K562 (cell line): ENCODE data around the gene C1orf116. TPM values are rescaled to one million over a fixed set of nuclear protein-coding genes. Genes with fewer than 3 reads are reported as not detected.

Source experiments
- AFF1 ChIP-seq, 2 experiments: fragments of 450-650 bp; IDR thresholded peaks; 2 replicates each; pipeline ENCODE4 v1.6.1; 2018; ENCODE audit warnings: mild to moderate bottlenecking in 2 of 2, low read depth in 1 of 2; ENCODE audit not compliant: partially characterized antibody in 2 of 2
- ATF1 ChIP-seq, 2 experiments: fragments of 450-650 bp in 1 of 2; IDR thresholded peaks; 2 replicates each; pipeline ENCODE4 v1.6.1; 2016; ENCODE audit warnings: missing compliant biosample characterization in 1 of 2, missing genetic modification characterization in 1 of 2
- BRCA1 ChIP-seq, 2 experiments: fragments of 450-650 bp in 1 of 2; sonication (generic) in 1 of 2; formaldehyde crosslinking in 1 of 2; IDR thresholded peaks; 2 replicates each; pipeline versions ENCODE4 v1.5.0 to v1.6.1; 2017 to 2020; ENCODE audit warnings: mild to moderate bottlenecking in 1 of 2, missing genetic modification reagents in 1 of 2
- CHD2 ChIP-seq: IDR thresholded peaks from 2 replicates; pipeline ENCODE4 v1.6.1; 2011; ENCODE audit warnings: low read depth, low read length
- TEAD4 ChIP-seq, 2 experiments: sonication (generic) in 1 of 2; formaldehyde crosslinking in 1 of 2; IDR thresholded peaks; 2 replicates each; pipeline versions ENCODE4 v1.6.1 to v1.8.0; 2012 to 2022; ENCODE audit warnings: borderline replicate concordance in 1 of 2, inconsistent platforms in 1 of 2, low read length in 1 of 2, mild to moderate bottlenecking in 1 of 2, missing genetic modification reagents in 1 of 2
- ZBTB33 ChIP-seq: sonication (generic); formaldehyde crosslinking; IDR thresholded peaks from 2 replicates; pipeline ENCODE4 v1.8.1; 2023; ENCODE audit warnings: mild to moderate bottlenecking, missing genetic modification reagents
- ZNF263 ChIP-seq: sonication (generic); formaldehyde crosslinking; IDR thresholded peaks from 2 replicates; pipeline ENCODE4 v1.8.0; 2022; ENCODE audit warnings: mild to moderate bottlenecking, missing genetic modification reagents, borderline replicate concordance
- polyA plus RNA-seq, 8 experiments: library from polyadenylated mRNA; depleted of rRNA in 4 of 8; stranded (reverse) in 5 of 8; unstranded in 3 of 8; fragments of >200 nt; fragmentation: Nextera tagmentation in 2 of 8; fragmentation: Illumina TruSeq in 1 of 8; extraction: Ambion mirVana in 2 of 8; extraction: Trizol in 1 of 8; gene quantifications; 2 replicates each; pipeline versions ENCODE4 v1.2.1 to v1.2.3, GENCODE V29; 2011 to 2014; ENCODE audit warnings: inconsistent platforms in 1 of 8, missing spikeins in 1 of 8
- total RNA-seq, 7 experiments: library from RNA; depleted of rRNA in 6 of 7; stranded (reverse); fragments of >200 nt in 6 of 7; fragmentation: Illumina TruSeq in 2 of 7; extraction: Trizol in 2 of 7; gene quantifications; 2 replicates each; pipeline versions ENCODE4 v1.2.1 to v1.2.3, GENCODE V29; 2011 to 2021; ENCODE audit warnings: low replicate concordance in 1 of 7
- TF ChIP-seq, protein P1 (sequence below), 2 experiments: fragments of 150-350 bp in 1 of 2; IDR thresholded peaks; 2 replicates each; pipeline ENCODE4 v1.6.1; 2012 to 2016; ENCODE audit warnings: low read depth in 2 of 2, low read length in 2 of 2, mild to moderate bottlenecking in 1 of 2, moderate library complexity in 1 of 2

The C1orf116 gene
- total and polyA plus RNA-seq, 9 of the 15 experiments (the other 6 are each of a cell fraction or from before 2014, with no cell fraction given) = 0.62 to 3.0 (median 0.95) TPM

DNA sequence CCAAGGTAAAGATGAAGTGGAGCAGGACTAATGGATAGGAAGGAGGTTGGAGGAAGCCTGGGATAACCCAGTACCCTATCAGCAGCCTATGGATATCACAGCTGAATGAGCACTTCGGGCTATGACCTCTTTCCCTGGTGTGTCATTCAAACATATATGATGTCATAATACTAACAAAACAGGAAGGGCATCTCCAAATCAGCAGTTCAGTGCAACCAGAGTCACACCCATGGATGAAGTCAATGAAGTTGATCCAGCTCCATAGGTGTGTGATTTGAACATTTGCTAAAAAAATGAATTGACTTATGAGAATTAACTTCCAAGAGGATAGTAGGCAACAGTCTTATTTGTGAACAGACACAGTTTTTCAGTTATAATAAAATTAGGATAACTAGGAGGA is 1.7 kb upstream of the C1orf116 start (continued):
- no peak for TF ChIP-seq AFF1 (IDR thresholded peaks at IDR 0.05; ENCODE audit: low read depth in 1 of 2, partially characterized antibody in 2 of 2)
- TF ChIP-seq ATF1 (CRISPR knock-in tag; IDR thresholded peaks at IDR 0.05) = no peak
- TF ChIP-seq ATF1 (tag; IDR thresholded peaks at IDR 0.05) = peak; percentile 86
- TF ChIP-seq TEAD4 (IDR thresholded peaks at IDR 0.05; ENCODE audit: low read length) = no peak
- TF ChIP-seq TEAD4 (CRISPR knock-in tag; IDR thresholded peaks at IDR 0.05; ENCODE audit: borderline replicate concordance) = no peak
- TF ChIP-seq CHD2 = no peak
- no peak for TF ChIP-seq ZNF263 (CRISPR knock-in tag)
- TF ChIP-seq, protein P1, sequence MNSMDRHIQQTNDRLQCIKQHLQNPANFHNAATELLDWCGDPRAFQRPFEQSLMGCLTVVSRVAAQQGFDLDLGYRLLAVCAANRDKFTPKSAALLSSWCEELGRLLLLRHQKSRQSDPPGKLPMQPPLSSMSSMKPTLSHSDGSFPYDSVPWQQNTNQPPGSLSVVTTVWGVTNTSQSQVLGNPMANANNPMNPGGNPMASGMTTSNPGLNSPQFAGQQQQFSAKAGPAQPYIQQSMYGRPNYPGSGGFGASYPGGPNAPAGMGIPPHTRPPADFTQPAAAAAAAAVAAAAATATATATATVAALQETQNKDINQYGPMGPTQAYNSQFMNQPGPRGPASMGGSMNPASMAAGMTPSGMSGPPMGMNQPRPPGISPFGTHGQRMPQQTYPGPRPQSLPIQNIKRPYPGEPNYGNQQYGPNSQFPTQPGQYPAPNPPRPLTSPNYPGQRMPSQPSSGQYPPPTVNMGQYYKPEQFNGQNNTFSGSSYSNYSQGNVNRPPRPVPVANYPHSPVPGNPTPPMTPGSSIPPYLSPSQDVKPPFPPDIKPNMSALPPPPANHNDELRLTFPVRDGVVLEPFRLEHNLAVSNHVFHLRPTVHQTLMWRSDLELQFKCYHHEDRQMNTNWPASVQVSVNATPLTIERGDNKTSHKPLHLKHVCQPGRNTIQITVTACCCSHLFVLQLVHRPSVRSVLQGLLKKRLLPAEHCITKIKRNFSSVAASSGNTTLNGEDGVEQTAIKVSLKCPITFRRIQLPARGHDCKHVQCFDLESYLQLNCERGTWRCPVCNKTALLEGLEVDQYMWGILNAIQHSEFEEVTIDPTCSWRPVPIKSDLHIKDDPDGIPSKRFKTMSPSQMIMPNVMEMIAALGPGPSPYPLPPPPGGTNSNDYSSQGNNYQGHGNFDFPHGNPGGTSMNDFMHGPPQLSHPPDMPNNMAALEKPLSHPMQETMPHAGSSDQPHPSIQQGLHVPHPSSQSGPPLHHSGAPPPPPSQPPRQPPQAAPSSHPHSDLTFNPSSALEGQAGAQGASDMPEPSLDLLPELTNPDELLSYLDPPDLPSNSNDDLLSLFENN (IDR thresholded peaks at IDR 0.05; ENCODE audit: low read depth in 2 of 2, low read length in 2 of 2) = no peak
- TF ChIP-seq BRCA1 (IDR thresholded peaks at IDR 0.05) = no peak
- TF ChIP-seq BRCA1 (CRISPR knock-in tag; IDR thresholded peaks at IDR 0.05) = no peak
- no peak for TF ChIP-seq ZBTB33 (CRISPR knock-in tag)
